ENCODE data around the gene MAP4K3. TPM values are rescaled to one million over a fixed set of nuclear protein-coding genes. Genes with fewer than 3 reads are reported as not detected.

Gene MAP4K3
- polyA plus RNA-seq, 1 experiment: 43.5 TPM

DNA sequence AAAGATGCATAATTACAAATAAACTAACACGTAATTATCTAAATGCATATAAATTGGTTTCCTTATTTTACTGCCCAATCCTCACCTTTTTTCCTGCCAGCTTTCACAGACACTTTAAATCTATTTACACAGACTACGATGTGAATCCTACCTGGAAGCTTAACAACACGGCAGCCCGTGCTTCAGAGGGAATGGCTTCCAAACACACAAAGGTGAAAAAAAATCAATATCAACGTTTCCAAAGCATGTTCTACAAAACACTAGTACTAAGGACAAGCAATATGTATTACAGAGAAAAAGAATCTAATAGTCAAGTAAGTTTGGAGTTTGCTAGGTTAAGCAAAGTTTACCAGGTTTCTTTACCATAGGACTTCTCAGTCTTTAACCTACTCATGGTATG, 4.4 kb downstream of the MAP4K3 start:
- DNase-seq (ENCODE audit: low read depth, low spot score): no peak
- POLR2A ChIA-PET: no interaction called here

DNA sequence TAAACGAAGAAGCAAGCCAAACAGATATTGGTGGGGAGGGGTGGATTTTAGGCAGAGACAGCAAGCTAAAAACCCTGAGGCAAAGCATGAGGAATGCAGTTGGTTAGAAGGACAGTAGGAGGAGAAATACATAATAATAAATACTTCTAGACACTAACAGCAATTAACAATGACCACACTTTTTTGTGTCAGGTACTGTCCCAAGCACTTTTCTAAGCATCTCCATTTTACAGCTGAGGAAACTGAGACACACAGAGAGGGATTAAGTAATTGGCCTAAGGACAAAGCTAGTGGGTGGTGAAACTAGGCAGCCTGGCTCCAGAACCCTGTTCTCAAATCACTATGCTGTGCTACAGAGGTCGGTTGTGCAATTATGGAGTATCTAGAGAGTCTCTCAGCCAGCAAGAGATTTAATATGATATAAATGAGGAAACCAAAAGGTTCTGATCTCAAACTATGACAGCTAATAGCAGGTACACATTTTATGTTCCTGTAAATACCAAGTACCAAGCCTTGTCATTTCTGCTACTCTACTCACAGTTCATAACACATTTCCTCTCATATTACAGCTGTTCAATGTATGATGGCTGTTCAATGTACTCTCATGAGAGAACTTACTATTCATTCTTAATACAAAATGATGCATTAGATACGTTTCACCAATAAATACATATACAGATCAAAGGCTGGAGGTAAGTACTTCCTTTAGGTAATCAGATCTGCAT, 5.3 kb downstream of the MAP4K3 start:
- POLR2A ChIA-PET: interaction anchor here (0.8 kb wide), 1 partner anchor 9 kb away, joined by 3 read pairs; no protein-coding TSS in a partner anchor
- TF ChIP-seq, protein P1, sequence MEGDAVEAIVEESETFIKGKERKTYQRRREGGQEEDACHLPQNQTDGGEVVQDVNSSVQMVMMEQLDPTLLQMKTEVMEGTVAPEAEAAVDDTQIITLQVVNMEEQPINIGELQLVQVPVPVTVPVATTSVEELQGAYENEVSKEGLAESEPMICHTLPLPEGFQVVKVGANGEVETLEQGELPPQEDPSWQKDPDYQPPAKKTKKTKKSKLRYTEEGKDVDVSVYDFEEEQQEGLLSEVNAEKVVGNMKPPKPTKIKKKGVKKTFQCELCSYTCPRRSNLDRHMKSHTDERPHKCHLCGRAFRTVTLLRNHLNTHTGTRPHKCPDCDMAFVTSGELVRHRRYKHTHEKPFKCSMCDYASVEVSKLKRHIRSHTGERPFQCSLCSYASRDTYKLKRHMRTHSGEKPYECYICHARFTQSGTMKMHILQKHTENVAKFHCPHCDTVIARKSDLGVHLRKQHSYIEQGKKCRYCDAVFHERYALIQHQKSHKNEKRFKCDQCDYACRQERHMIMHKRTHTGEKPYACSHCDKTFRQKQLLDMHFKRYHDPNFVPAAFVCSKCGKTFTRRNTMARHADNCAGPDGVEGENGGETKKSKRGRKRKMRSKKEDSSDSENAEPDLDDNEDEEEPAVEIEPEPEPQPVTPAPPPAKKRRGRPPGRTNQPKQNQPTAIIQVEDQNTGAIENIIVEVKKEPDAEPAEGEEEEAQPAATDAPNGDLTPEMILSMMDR (IDR thresholded peaks at IDR 0.05; ENCODE audit: low read depth, low read length): no peak
- H3K4me3 ChIP-seq (ENCODE audit: low read depth, low read length): no peak overlapping the region
- DNase-seq (ENCODE audit: low read depth, low spot score): no peak
- no peaks in the 10 kb centered on the region for H3K27me3 ChIP-seq (ENCODE audit: control insufficient read depth, insufficient read depth, low read length)
- H3K27ac ChIP-seq (ENCODE audit: low read depth, low read length): no peak overlapping the region
- H3K9me3 ChIP-seq (ENCODE audit: control insufficient read depth, insufficient read depth, low read length): no peaks in the 10 kb centered on the region
- CTCF ChIA-PET: interaction anchor here (1.3 to 1.6 kb wide), 2 partner anchors 52 to 265 kb away, joined by 3 to 4 read pairs; no protein-coding TSS in a partner anchor

More for the DNA sequence above, 4.4 kb downstream of the MAP4K3 start:
- Histone ChIP-seq H3K27me3 (ENCODE audit: control insufficient read depth, insufficient read depth, low read length) (no peaks in the 10 kb centered on the region), H3K9me3 (ENCODE audit: control insufficient read depth, insufficient read depth, low read length) (no peaks in the 10 kb centered on the region), H3K27ac (ENCODE audit: low read depth, low read length) (no peak overlapping the region), H3K4me3 (ENCODE audit: low read depth, low read length) (no peak overlapping the region)
- CTCF ChIA-PET: interaction anchor here (1.2 to 1.6 kb wide), 2 partner anchors 53 kb away, joined by 3 to 5 read pairs; no protein-coding TSS in a partner anchor
- TF ChIP-seq, protein P1 (IDR thresholded peaks at IDR 0.05; ENCODE audit: low read depth, low read length): no peak

DNA sequence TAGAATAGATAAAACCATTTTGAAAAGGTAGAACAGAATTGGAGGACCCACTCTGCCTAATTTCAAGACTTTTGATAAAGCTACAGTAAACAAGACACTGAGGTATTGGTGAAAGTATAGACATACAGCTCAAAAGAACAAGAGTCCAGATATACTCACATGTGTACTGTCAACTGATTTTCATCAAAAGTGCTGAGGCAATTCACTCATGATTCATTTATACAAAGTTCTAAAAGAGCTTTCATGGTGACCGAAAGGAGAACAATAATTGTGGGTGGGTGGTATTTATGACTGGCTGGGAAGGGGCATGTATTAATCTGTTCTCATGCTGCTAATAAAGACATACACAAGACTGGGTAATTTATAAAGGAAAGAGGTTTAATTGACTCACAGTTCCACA, 7.3 kb downstream of the MAP4K3 start:
- no peak for DNase-seq (ENCODE audit: low read depth, low spot score)
- POLR2A ChIA-PET: no interaction called here
- Histone ChIP-seq H3K9me3 (ENCODE audit: control insufficient read depth, insufficient read depth, low read length) (no peaks in the 10 kb centered on the region), H3K27ac (ENCODE audit: low read depth, low read length) (no peak overlapping the region), H3K27me3 (ENCODE audit: control insufficient read depth, insufficient read depth, low read length) (no peaks in the 10 kb centered on the region), H3K4me3 (ENCODE audit: low read depth, low read length) (no peak overlapping the region)
- CTCF ChIA-PET: interaction anchor here (1.3 kb wide), 1 partner anchor 163 kb away, joined by 3 read pairs; no protein-coding TSS in a partner anchor
- TF ChIP-seq, protein P1 (IDR thresholded peaks at IDR 0.05; ENCODE audit: low read depth, low read length): no peak

DNA sequence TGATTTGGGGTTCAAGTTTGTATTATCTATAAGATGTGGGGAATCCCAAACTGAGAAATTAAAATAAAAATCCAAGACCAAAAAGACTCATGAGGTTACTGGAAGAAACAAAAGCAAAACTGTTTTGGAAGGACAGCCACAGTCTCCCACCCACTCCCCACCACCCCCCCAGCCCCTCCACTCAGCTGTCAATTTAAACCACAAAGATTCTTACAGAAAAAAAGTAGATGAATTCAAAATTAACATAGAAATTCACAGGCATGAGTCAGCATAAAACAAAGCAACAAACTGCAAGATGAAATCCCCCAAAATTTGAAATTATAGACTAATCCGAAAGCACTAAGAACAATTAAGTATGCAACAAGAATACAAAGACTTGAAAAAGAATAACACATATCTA, 12.1 kb downstream of the MAP4K3 start:
- no peaks in the 10 kb centered on the region for H3K9me3 ChIP-seq (ENCODE audit: control insufficient read depth, insufficient read depth, low read length)
- CTCF ChIA-PET: no interaction called here
- H3K27ac ChIP-seq (ENCODE audit: low read depth, low read length): no peak overlapping the region
- H3K27me3 ChIP-seq (ENCODE audit: control insufficient read depth, insufficient read depth, low read length): no peaks in the 10 kb centered on the region
- TF ChIP-seq, protein P1 (IDR thresholded peaks at IDR 0.05; ENCODE audit: low read depth, low read length): no peak
- POLR2A ChIA-PET: no interaction called here
- H3K4me3 ChIP-seq (ENCODE audit: low read depth, low read length): no peak overlapping the region
- DNase-seq (ENCODE audit: low read depth, low spot score): no peak

DNA sequence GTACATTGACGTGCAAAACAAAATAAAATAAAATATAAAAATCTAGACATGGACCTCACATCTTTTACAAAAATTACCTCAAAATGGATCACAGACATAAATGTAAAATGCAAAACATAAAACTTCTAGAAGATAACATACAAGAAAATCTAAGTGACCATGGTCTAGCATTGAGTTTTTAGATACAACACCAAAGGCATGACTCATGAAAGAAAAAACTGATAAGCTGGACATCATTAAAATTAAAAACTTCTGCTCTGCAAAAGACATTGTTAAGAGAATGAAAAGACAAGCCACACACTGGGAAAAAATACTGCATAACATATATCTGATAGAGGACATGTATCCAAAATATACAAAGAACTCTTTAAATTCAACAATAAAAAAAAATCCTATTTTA, 14.4 kb downstream of the MAP4K3 start:
- no peaks in the 10 kb centered on the region for H3K27me3 ChIP-seq (ENCODE audit: control insufficient read depth, insufficient read depth, low read length)
- POLR2A ChIA-PET: interaction anchor here (1.0 kb wide), 1 partner anchor 9 kb away, joined by 3 read pairs; no protein-coding TSS in a partner anchor
- CTCF ChIA-PET: no interaction called here
- H3K9me3 ChIP-seq (ENCODE audit: control insufficient read depth, insufficient read depth, low read length): no peaks in the 10 kb centered on the region
- no peak for DNase-seq (ENCODE audit: low read depth, low spot score)
- TF ChIP-seq, protein P1 (IDR thresholded peaks at IDR 0.05; ENCODE audit: low read depth, low read length): no peak
- no peak overlapping the region for H3K27ac ChIP-seq (ENCODE audit: low read depth, low read length)
- no peak overlapping the region for H3K4me3 ChIP-seq (ENCODE audit: low read depth, low read length)

Measured in AG04450 (cell line).